Measurements from ENCODE around the gene ANK2.

- TF ChIP-seq CTCF (IDR thresholded peaks at IDR 0.05): no peak
- no peak for TF ChIP-seq EZH2 (IDR thresholded peaks at IDR 0.05)
Observed at GRCh38 chr4:113009461-113009860, 40.0 kb upstream of the ANK2 start.
